HG03097 (cell line): ENCODE data around the gene MEPE.

Source experiments
- ATAC-seq: cut with Tn5 transposase; IDR thresholded peaks from one replicate; pipeline ENCODE4 v1.9.1; 2021; ENCODE audit not compliant: unreplicated experiment, low FRiP score

MEPE gene

GRCh38 chr4:87832669-87833068 lies at the start of gene MEPE:
Gene MEPE (plus strand): TSS chr4:87832969. CDS start chr4:87834715, 1,746 bp downstream.
- ATAC-seq = no peak

- no peak for ATAC-seq
Measured at GRCh38 chr4:87783781-87784180, 49.0 kb upstream of the MEPE start.

GRCh38 chr4:87785731-87786509 lies 46.8 kb upstream of the MEPE start:
- no peak for ATAC-seq

- no peak for ATAC-seq
Measured at GRCh38 chr4:87799301-87800113, 33.3 kb upstream of the MEPE start, which contains the start of gene IBSP. Gene IBSP (plus strand): TSS chr4:87799554. CDS start chr4:87802362, 2,808 bp downstream.

GRCh38 chr4:87802858-87803257 lies 29.9 kb upstream of the MEPE start:
- ATAC-seq = no peak

- no peak for ATAC-seq
Measured at GRCh38 chr4:87803421-87803820, 29.3 kb upstream of the MEPE start.

GRCh38 chr4:87804871-87805270 lies 27.9 kb upstream of the MEPE start:
- no peak for ATAC-seq

GRCh38 chr4:87805971-87806370 lies 26.8 kb upstream of the MEPE start:
- no peak for ATAC-seq

- ATAC-seq = no peak
Measured at GRCh38 chr4:87806520-87806919, 26.2 kb upstream of the MEPE start.

GRCh38 chr4:87807402-87807801 lies 25.4 kb upstream of the MEPE start:
- ATAC-seq = no peak

GRCh38 chr4:87811977-87812376 lies 20.8 kb upstream of the MEPE start:
- no peak for ATAC-seq

GRCh38 chr4:87819281-87819919 lies 13.4 kb upstream of the MEPE start:
- no peak for ATAC-seq

GRCh38 chr4:87823200-87823599 lies 9.6 kb upstream of the MEPE start:
- ATAC-seq = no peak

- no peak for ATAC-seq
Measured at GRCh38 chr4:87823724-87824123, 9.0 kb upstream of the MEPE start.

- ATAC-seq = no peak
Measured at GRCh38 chr4:87824352-87824751, 8.4 kb upstream of the MEPE start.

GRCh38 chr4:87834401-87834800 lies 1.6 kb downstream of the MEPE start:
- ATAC-seq = no peak

GRCh38 chr4:87835197-87835596 lies 2.4 kb downstream of the MEPE start:
- no peak for ATAC-seq

- ATAC-seq = no peak
Measured at GRCh38 chr4:87835743-87836142, 3.0 kb downstream of the MEPE start.

- no peak for ATAC-seq
Measured at GRCh38 chr4:87838205-87838604, 5.4 kb downstream of the MEPE start.

- no peak for ATAC-seq
Measured at GRCh38 chr4:87838890-87839591, 6.3 kb downstream of the MEPE start.

GRCh38 chr4:87839592-87839946 lies 6.8 kb downstream of the MEPE start:
- ATAC-seq = no peak
